ENCODE measurements around the gene FAIM.
"Not testable (repeated sequence)": the region's sequence is repeated elsewhere in the genome, so short reads cannot be mapped to it uniquely, and the experiment has no call there.

FAIM gene
- total RNA-seq, result 3.7 to 4.4 reads per million in 2 experiments

GRCh38 chr3:138608322-138609135 is at the start of gene FAIM:
Gene FAIM (plus strand): TSS chr3:138608771. CDS start chr3:138619727, 10,956 bp downstream.
- peak; percentile 29 for DNase-seq (ENCODE audit: low read depth)

- DNase-seq (ENCODE audit: low read depth), result no peak
Observed at GRCh38 chr3:138559134-138559533, 49.4 kb upstream of the FAIM start.

GRCh38 chr3:138560501-138560900 is 48.1 kb upstream of the FAIM start:
- DNase-seq (ENCODE audit: low read depth), result no peak

GRCh38 chr3:138562902-138563301 is 45.7 kb upstream of the FAIM start:
- not testable (repeated sequence) for DNase-seq (ENCODE audit: low read depth)

- not testable (repeated sequence) for DNase-seq (ENCODE audit: low read depth)
Observed at GRCh38 chr3:138566293-138566692, 42.3 kb upstream of the FAIM start.

GRCh38 chr3:138567403-138567802 is 41.2 kb upstream of the FAIM start:
- DNase-seq (ENCODE audit: low read depth), result no peak

- DNase-seq (ENCODE audit: low read depth), result no peak
Observed at GRCh38 chr3:138569090-138569489, 39.5 kb upstream of the FAIM start.

GRCh38 chr3:138569624-138570023 is 38.9 kb upstream of the FAIM start:
- not testable (repeated sequence) for DNase-seq (ENCODE audit: low read depth)

- DNase-seq (ENCODE audit: low read depth), result no peak
Observed at GRCh38 chr3:138573138-138573537, 35.4 kb upstream of the FAIM start.

- no peak for DNase-seq (ENCODE audit: low read depth)
Observed at GRCh38 chr3:138578141-138578540, 30.4 kb upstream of the FAIM start.

- DNase-seq (ENCODE audit: low read depth), result no peak
Observed at GRCh38 chr3:138578961-138579574, 29.5 kb upstream of the FAIM start.

- DNase-seq (ENCODE audit: low read depth), result no peak
Observed at GRCh38 chr3:138587374-138587773, 21.2 kb upstream of the FAIM start.

GRCh38 chr3:138588445-138588844 is 20.1 kb upstream of the FAIM start:
- DNase-seq (ENCODE audit: low read depth), result no peak

GRCh38 chr3:138591392-138591791 is 17.2 kb upstream of the FAIM start:
- no peak for DNase-seq (ENCODE audit: low read depth)

- no peak for DNase-seq (ENCODE audit: low read depth)
Observed at GRCh38 chr3:138593488-138594149, 15.0 kb upstream of the FAIM start.

GRCh38 chr3:138594150-138594934 is 14.2 kb upstream of the FAIM start, which contains the start of gene CEP70:
Gene CEP70 (minus strand): TSS chr3:138594260. CDS start chr3:138572927, 21,333 bp downstream.
- peak; percentile 86 for DNase-seq (ENCODE audit: low read depth)

- DNase-seq (ENCODE audit: low read depth), result no peak
Observed at GRCh38 chr3:138594935-138595610, 13.5 kb upstream of the FAIM start.

- not testable (repeated sequence) for DNase-seq (ENCODE audit: low read depth)
Observed at GRCh38 chr3:138597186-138597976, 11.2 kb upstream of the FAIM start.

- no peak for DNase-seq (ENCODE audit: low read depth)
Observed at GRCh38 chr3:138598534-138598933, 10.0 kb upstream of the FAIM start.

- DNase-seq (ENCODE audit: low read depth), result no peak
Observed at GRCh38 chr3:138600100-138600745, 8.3 kb upstream of the FAIM start.
